Activated T-helper 2 cell treated with anti-CD3 and anti-CD28 coated beads, Interferon-gamma antibody, Interleukin-2, Interleukin-4, amounts not matched to agents 10 μg/mL and 5 μg/mL and 100 μg/mL, durations not matched to agents 14 hours and 24 hours and 36 hours (primary cell): ENCODE data around the gene RBPJ. TPM values are rescaled to one million over a fixed set of nuclear protein-coding genes. Genes with fewer than 3 reads are reported as not detected.

Source experiments
- total RNA-seq: library from RNA; stranded (reverse); gene quantifications from 2 replicates; pipeline ENCODE4 v1.2.3, GENCODE V29; 2022

Gene RBPJ
- total RNA-seq, 1 donor from 2014 or later = 527 TPM

Other genes with a start within 250 kb of the RBPJ start
- gene CCKAR, start 169.5 kb downstream of the RBPJ start, total RNA-seq = not detected in 2 replicates